Lower leg skin (tissue), 3 donors: ENCODE measurements around the gene RITA1.

Experiments
- CTCF ChIP-seq, 3 donors: fragments of 450-650 bp; IDR thresholded peaks; one replicate each; pipeline ENCODE4 v1.5.1; 2016; ENCODE audit warnings: antibody characterized with exemption in 3 of 3, mild to moderate bottlenecking in 3 of 3, moderate library complexity in 2 of 3
- POLR2A ChIP-seq, 2 donors: fragments of 450-650 bp; IDR thresholded peaks; one replicate each; pipeline ENCODE4 v1.6.1; 2016 to 2017; ENCODE audit warnings: antibody characterized with exemption in 2 of 2, mild to moderate bottlenecking in 1 of 2, moderate library complexity in 1 of 2

GRCh38 chr12:113179023-113179422, 6.5 kb upstream of the RITA1 start:
- TF ChIP-seq POLR2A (IDR thresholded peaks at IDR 0.05), result no peak
- TF ChIP-seq CTCF (IDR thresholded peaks at IDR 0.05), result no peak
